HG03097 (cell line): ENCODE results near the gene PIGT.
A peak's percentile ranks its signal among the peaks of the same experiment; 100 is the strongest.

Experiments
- ATAC-seq: cut with Tn5 transposase; IDR thresholded peaks from one replicate; pipeline ENCODE4 v1.9.1; 2021; ENCODE audit not compliant: unreplicated experiment, low FRiP score

The PIGT gene

GRCh38 chr20:45415822-45416637, at the start of gene PIGT:
PIGT (plus strand) TSS chr20:45416141; CDS start chr20:45416157, 16 bp downstream.
- ATAC-seq: peak; percentile 69

- no peak for ATAC-seq
Measured at GRCh38 chr20:45366192-45366591, 49.7 kb upstream of the PIGT start.

- ATAC-seq: no peak
Measured at GRCh38 chr20:45366631-45367030, 49.3 kb upstream of the PIGT start.

GRCh38 chr20:45367126-45367525, 48.8 kb upstream of the PIGT start:
- no peak for ATAC-seq

- peak; percentile 76 for ATAC-seq
Measured at GRCh38 chr20:45368221-45368980, 47.5 kb upstream of the PIGT start.

- no peak for ATAC-seq
Measured at GRCh38 chr20:45370571-45371160, 45.3 kb upstream of the PIGT start.

GRCh38 chr20:45372241-45372640, 43.7 kb upstream of the PIGT start:
- no peak for ATAC-seq

- ATAC-seq: no peak
Measured at GRCh38 chr20:45372646-45373352, 43.1 kb upstream of the PIGT start.

GRCh38 chr20:45373353-45374100, 42.4 kb upstream of the PIGT start:
- ATAC-seq: peak; percentile 53

GRCh38 chr20:45374101-45374467, 41.9 kb upstream of the PIGT start:
- ATAC-seq: no peak

GRCh38 chr20:45374966-45375365, 41.0 kb upstream of the PIGT start:
- ATAC-seq: no peak

- ATAC-seq: no peak
Measured at GRCh38 chr20:45377269-45377668, 38.7 kb upstream of the PIGT start.

- no peak for ATAC-seq
Measured at GRCh38 chr20:45378191-45378590, 37.8 kb upstream of the PIGT start, which contains the start of gene TP53TG5. TP53TG5 (minus strand) TSS chr20:45378325; CDS start chr20:45378236, 89 bp downstream.

- ATAC-seq: no peak
Measured at GRCh38 chr20:45387274-45387673, 28.7 kb upstream of the PIGT start.

- ATAC-seq: no peak
Measured at GRCh38 chr20:45390931-45391330, 25.0 kb upstream of the PIGT start.

- no peak for ATAC-seq
Measured at GRCh38 chr20:45391559-45391958, 24.4 kb upstream of the PIGT start.

- ATAC-seq: no peak
Measured at GRCh38 chr20:45392733-45393132, 23.2 kb upstream of the PIGT start.

GRCh38 chr20:45394221-45395113, 21.5 kb upstream of the PIGT start:
- no peak for ATAC-seq

- ATAC-seq: no peak
Measured at GRCh38 chr20:45395114-45395415, 20.9 kb upstream of the PIGT start.
